Spinal cord (tissue), 10 donors: ENCODE results near the gene ZNF536. TPM values are rescaled to one million over a fixed set of nuclear protein-coding genes. Genes with fewer than 3 reads are reported as not detected.

Experiments used
- DNase-seq, 6 donors: peaks; one replicate each; pipeline versions ENCODE4 v3.0.0 to v3.0.0-alpha.2; 2013 to 2015; ENCODE audit warnings: low spot score in 6 of 6, low read depth in 4 of 6
- H3K27ac ChIP-seq: one replicate; pipeline ENCODE4 v1.5.1; 2013; ENCODE audit warnings: low read depth, low read length, control low read depth
- H3K27me3 ChIP-seq: one replicate; pipeline ENCODE4 v1.6.1; 2013; ENCODE audit warnings: low read length; ENCODE audit not compliant: control insufficient read depth, insufficient read depth
- H3K36me3 ChIP-seq: one replicate; pipeline ENCODE4 v1.6.1; 2013; ENCODE audit warnings: low read length; ENCODE audit not compliant: control insufficient read depth, insufficient read depth
- H3K4me1 ChIP-seq: one replicate; pipeline ENCODE4 v1.6.1; 2013; ENCODE audit warnings: low read length; ENCODE audit not compliant: control insufficient read depth, insufficient read depth
- H3K4me3 ChIP-seq: one replicate; pipeline ENCODE4 v1.5.1; 2013; ENCODE audit warnings: low read depth, low read length, control low read depth
- H3K9me3 ChIP-seq: one replicate; pipeline ENCODE4 v1.6.1; 2013; ENCODE audit warnings: low read length; ENCODE audit not compliant: control insufficient read depth, insufficient read depth
- WGBS: methylation state at CpG from one replicate; pipeline ENCODE4 v1.1.5; 2013; ENCODE audit warnings: missing lambda C conversion rate; ENCODE audit not compliant: insufficient coverage; 5-methylcytosine and 5-hydroxymethylcytosine counted together
- polyA plus RNA-seq, 2 donors: library from polyadenylated mRNA; unstranded; fragments of 120-200 nt; gene quantifications; one replicate each; pipeline ENCODE4 v1.2.1, GENCODE V29; 2013; ENCODE audit not compliant: insufficient read length in 2 of 2
- total RNA-seq, 2 donors: library from RNA; depleted of rRNA in 1 of 2; stranded (reverse); fragments of 120-200 nt in 1 of 2; fragments of >200 nt in 1 of 2; gene quantifications; one replicate each; pipeline versions ENCODE4 v1.2.3 to v1.2.4, GENCODE V29; 2013 to 2014
- donor health status: healthy.

ZNF536 gene
- total and polyA plus RNA-seq, 4 donors = 26.2 to 41.1 (median 28.9) TPM

- Histone ChIP-seq H3K36me3 (no peaks in the 10 kb centered on the region), H3K4me3 (no peak overlapping the region), H3K27me3 (no peaks in the 10 kb centered on the region), H3K4me1 (peaks cover 19% of the 10 kb centered on the region), H3K27ac (peak overlapping the region; percentile 10), H3K9me3 (no peaks in the 10 kb centered on the region)
- WGBS = no CpG with 5 or more reads among the region's 6 CpGs
- DNase-seq = peak in 2 of 6 donors; percentile 65 to 91
Measured at GRCh38 chr19:30371161-30371836, 885 bp upstream of the ZNF536 start.

GRCh38 chr19:30373593-30373992 is 1.4 kb downstream of the ZNF536 start:
- DNase-seq = peak in 2 of 6 donors; percentile 75 to 90
- Histone ChIP-seq H3K9me3 (no peaks in the 10 kb centered on the region), H3K4me1 (peaks cover 19% of the 10 kb centered on the region), H3K36me3 (no peaks in the 10 kb centered on the region), H3K27me3 (no peaks in the 10 kb centered on the region), H3K4me3 (no peak overlapping the region), H3K27ac (no peak overlapping the region)
- 14% methylated on average over 15 of the region's 17 CpGs for WGBS

GRCh38 chr19:30374539-30374864 is 2.3 kb downstream of the ZNF536 start:
- no peaks in the 10 kb centered on the region for H3K27me3 ChIP-seq
- peaks cover 19% of the 10 kb centered on the region for H3K4me1 ChIP-seq
- peak overlapping the region; percentile 46 for H3K4me3 ChIP-seq
- no peaks in the 10 kb centered on the region for H3K9me3 ChIP-seq
- H3K27ac ChIP-seq = no peak overlapping the region
- DNase-seq = peak in 1 of 6 donors; percentile 78
- under 1% methylated on average over 15 of the region's 21 CpGs for WGBS
- no peaks in the 10 kb centered on the region for H3K36me3 ChIP-seq

GRCh38 chr19:30374865-30375552 is 2.8 kb downstream of the ZNF536 start:
- WGBS = under 1% methylated on average over 77 of the region's 85 CpGs
- peak overlapping the region; percentile 46 for H3K4me3 ChIP-seq
- peaks cover 19% of the 10 kb centered on the region for H3K4me1 ChIP-seq
- no peaks in the 10 kb centered on the region for H3K27me3 ChIP-seq
- H3K36me3 ChIP-seq = no peaks in the 10 kb centered on the region
- H3K27ac ChIP-seq = no peak overlapping the region
- DNase-seq = peak in 2 of 6 donors; percentile 75 to 80
- H3K9me3 ChIP-seq = no peaks in the 10 kb centered on the region

GRCh38 chr19:30375553-30376031 is 3.4 kb downstream of the ZNF536 start:
- H3K4me1 ChIP-seq = peaks cover 19% of the 10 kb centered on the region
- no peaks in the 10 kb centered on the region for H3K9me3 ChIP-seq
- peak overlapping the region; percentile 9 for H3K4me3 ChIP-seq
- H3K27ac ChIP-seq = no peak overlapping the region
- 68% methylated on average over 22 of the region's 23 CpGs for WGBS
- H3K36me3 ChIP-seq = no peaks in the 10 kb centered on the region
- no peaks in the 10 kb centered on the region for H3K27me3 ChIP-seq
- peak in 1 of 6 donors; percentile 37 for DNase-seq

GRCh38 chr19:30376272-30376671 is 4.1 kb downstream of the ZNF536 start:
- Histone ChIP-seq H3K27ac (no peak overlapping the region), H3K9me3 (no peaks in the 10 kb centered on the region), H3K27me3 (no peaks in the 10 kb centered on the region), H3K4me3 (no peak overlapping the region), H3K36me3 (no peaks in the 10 kb centered on the region), H3K4me1 (peaks cover 19% of the 10 kb centered on the region)
- 70% methylated on average over 3 of the region's 4 CpGs for WGBS
- no peak for DNase-seq

- Histone ChIP-seq H3K4me1 (peaks cover 13% of the 10 kb centered on the region), H3K9me3 (no peaks in the 10 kb centered on the region), H3K27ac (no peak overlapping the region), H3K27me3 (no peaks in the 10 kb centered on the region), H3K4me3 (no peak overlapping the region), H3K36me3 (no peaks in the 10 kb centered on the region)
- no peak for DNase-seq
- WGBS = 95% methylated on average over 13 of the region's 15 CpGs
Measured at GRCh38 chr19:30376826-30377425, 4.7 kb downstream of the ZNF536 start.

- DNase-seq = no peak
- WGBS = 88% methylated on average over 4 of the region's 4 CpGs
- peaks cover 8% of the 10 kb centered on the region for H3K4me1 ChIP-seq
- no peaks in the 10 kb centered on the region for H3K36me3 ChIP-seq
- H3K27ac ChIP-seq = no peak overlapping the region
- H3K9me3 ChIP-seq = no peaks in the 10 kb centered on the region
- no peak overlapping the region for H3K4me3 ChIP-seq
- H3K27me3 ChIP-seq = no peaks in the 10 kb centered on the region
Measured at GRCh38 chr19:30378701-30379100, 6.5 kb downstream of the ZNF536 start.

GRCh38 chr19:30379841-30380610 is 7.8 kb downstream of the ZNF536 start:
- 46% methylated on average over 12 of the region's 14 CpGs for WGBS
- H3K27ac ChIP-seq = no peak overlapping the region

More at GRCh38 chr19:30379841-30380610, 7.8 kb downstream of the ZNF536 start:
- no peaks in the 10 kb centered on the region for H3K27me3 ChIP-seq
- H3K9me3 ChIP-seq = no peaks in the 10 kb centered on the region
- peaks cover 6% of the 10 kb centered on the region for H3K4me1 ChIP-seq
- no peaks in the 10 kb centered on the region for H3K36me3 ChIP-seq
- H3K4me3 ChIP-seq = no peak overlapping the region
- peak in 1 of 6 donors; percentile 63 for DNase-seq
